Right atrium auricular region (tissue), 2 donors: ENCODE results near the gene STING1. TPM values are rescaled to one million over a fixed set of nuclear protein-coding genes. Genes with fewer than 3 reads are reported as not detected.

ENCODE experiments used
- DNase-seq: peaks from one replicate; pipeline ENCODE4 v3.0.0-alpha.2; 2019; ENCODE audit warnings: low spot score
- H3K27ac ChIP-seq, 2 donors: fragments of 200-600 bp; sonication (generic); 1 replicate in 1 of 2; 2 replicates in 1 of 2; pipeline ENCODE4 v1.5.1; 2016 to 2019
- H3K27me3 ChIP-seq, 2 donors: fragments of 200-600 bp; sonication (generic); one replicate each; pipeline versions ENCODE4 v1.5.1 to v1.6.0; 2017 to 2019
- H3K36me3 ChIP-seq: fragments of 200-600 bp; sonication (generic); one replicate; pipeline ENCODE4 v1.5.1; 2016
- H3K4me1 ChIP-seq, 2 donors: fragments of 200-600 bp; sonication (generic); one replicate each; pipeline versions ENCODE4 v1.5.1 to v1.6.0; 2017 to 2019
- H3K4me3 ChIP-seq, 2 donors: fragments of 200-600 bp; sonication (generic); 1 replicate in 1 of 2; 2 replicates in 1 of 2; pipeline ENCODE4 v1.5.1; 2017 to 2019; ENCODE audit warnings: mild to moderate bottlenecking in 1 of 2, moderate library complexity in 1 of 2
- H3K9me3 ChIP-seq, 2 donors: fragments of 200-600 bp; sonication (generic); one replicate each; pipeline ENCODE4 v1.5.1; 2019
- total RNA-seq, 2 donors: library from RNA; depleted of rRNA; stranded (reverse); fragments of >200 nt; gene quantifications; one replicate each; pipeline ENCODE4 v1.1.0, GENCODE V29; 2016
- TF ChIP-seq, protein P1 (sequence below), 2 donors: fragments of 200-600 bp; sonication (generic); IDR thresholded peaks; one replicate each; pipeline ENCODE4 v1.5.1; 2019; ENCODE audit warnings: antibody characterized with exemption in 2 of 2

The STING1 gene
- total RNA-seq, 2 donors from 2014 or later: 80.0 to 123 TPM

DNA sequence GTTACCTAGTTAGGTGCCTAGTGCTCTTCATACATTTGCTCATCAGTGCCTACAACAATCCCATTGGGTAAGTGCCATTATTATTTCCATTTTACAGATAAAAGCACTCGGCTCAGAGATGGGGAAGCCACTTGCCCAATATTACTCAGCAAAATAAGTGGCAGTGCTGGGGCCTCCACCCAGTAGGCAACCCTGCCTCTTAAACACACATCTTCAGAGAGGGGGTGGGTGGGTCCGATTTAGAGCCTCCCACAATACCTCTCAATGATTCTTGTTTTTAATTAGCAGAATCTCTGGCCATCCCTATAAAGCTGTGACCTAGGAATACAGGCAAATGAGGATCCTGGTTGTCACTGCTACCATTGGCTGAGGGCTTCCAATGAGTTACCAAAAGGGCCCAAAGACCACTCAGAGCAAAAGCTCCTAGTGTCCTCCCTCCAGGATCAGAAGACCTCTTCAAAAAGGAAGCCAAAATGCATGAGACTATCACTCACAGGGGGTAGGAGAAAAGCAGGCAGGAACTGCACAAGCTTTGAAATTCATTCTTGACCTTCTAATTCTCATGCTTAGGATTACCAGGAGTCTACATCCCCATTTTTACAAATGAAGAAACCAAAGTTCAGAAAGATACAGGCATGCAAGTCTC is 42.5 kb upstream of the STING1 start:
- H3K4me1 ChIP-seq: no peaks in the 10 kb centered on the region
- no peak overlapping the region for H3K4me3 ChIP-seq
- H3K9me3 ChIP-seq: no peaks in the 10 kb centered on the region
- DNase-seq: no peak
- no peak overlapping the region for H3K27ac ChIP-seq
- TF ChIP-seq, protein P1, sequence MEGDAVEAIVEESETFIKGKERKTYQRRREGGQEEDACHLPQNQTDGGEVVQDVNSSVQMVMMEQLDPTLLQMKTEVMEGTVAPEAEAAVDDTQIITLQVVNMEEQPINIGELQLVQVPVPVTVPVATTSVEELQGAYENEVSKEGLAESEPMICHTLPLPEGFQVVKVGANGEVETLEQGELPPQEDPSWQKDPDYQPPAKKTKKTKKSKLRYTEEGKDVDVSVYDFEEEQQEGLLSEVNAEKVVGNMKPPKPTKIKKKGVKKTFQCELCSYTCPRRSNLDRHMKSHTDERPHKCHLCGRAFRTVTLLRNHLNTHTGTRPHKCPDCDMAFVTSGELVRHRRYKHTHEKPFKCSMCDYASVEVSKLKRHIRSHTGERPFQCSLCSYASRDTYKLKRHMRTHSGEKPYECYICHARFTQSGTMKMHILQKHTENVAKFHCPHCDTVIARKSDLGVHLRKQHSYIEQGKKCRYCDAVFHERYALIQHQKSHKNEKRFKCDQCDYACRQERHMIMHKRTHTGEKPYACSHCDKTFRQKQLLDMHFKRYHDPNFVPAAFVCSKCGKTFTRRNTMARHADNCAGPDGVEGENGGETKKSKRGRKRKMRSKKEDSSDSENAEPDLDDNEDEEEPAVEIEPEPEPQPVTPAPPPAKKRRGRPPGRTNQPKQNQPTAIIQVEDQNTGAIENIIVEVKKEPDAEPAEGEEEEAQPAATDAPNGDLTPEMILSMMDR (IDR thresholded peaks at IDR 0.05): no peak
- no peaks in the 10 kb centered on the region for H3K27me3 ChIP-seq
- no peaks in the 10 kb centered on the region for H3K36me3 ChIP-seq

DNA sequence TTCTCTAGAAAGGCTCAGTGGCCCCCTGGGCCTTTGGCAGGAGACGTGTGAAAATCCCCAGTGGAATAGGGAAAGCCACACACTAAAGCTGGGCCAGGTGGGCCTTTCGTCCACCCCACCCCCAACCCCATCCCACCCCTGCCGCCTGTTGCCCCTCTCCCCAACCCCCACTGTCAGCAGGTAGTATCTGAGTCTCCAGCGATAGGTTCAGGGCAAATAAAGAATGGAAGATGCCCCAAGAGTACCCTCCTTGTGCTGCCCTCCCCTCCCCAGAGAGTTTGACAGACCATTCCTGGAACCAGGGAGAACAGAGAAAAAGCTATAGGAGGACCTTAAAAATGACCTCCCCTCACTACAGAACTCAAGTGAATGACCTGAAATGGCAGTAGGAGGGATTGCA is 41.9 kb upstream of the STING1 start:
- TF ChIP-seq, protein P1 (IDR thresholded peaks at IDR 0.05): no peak
- H3K4me3 ChIP-seq: no peak overlapping the region
- no peaks in the 10 kb centered on the region for H3K27me3 ChIP-seq

DNA sequence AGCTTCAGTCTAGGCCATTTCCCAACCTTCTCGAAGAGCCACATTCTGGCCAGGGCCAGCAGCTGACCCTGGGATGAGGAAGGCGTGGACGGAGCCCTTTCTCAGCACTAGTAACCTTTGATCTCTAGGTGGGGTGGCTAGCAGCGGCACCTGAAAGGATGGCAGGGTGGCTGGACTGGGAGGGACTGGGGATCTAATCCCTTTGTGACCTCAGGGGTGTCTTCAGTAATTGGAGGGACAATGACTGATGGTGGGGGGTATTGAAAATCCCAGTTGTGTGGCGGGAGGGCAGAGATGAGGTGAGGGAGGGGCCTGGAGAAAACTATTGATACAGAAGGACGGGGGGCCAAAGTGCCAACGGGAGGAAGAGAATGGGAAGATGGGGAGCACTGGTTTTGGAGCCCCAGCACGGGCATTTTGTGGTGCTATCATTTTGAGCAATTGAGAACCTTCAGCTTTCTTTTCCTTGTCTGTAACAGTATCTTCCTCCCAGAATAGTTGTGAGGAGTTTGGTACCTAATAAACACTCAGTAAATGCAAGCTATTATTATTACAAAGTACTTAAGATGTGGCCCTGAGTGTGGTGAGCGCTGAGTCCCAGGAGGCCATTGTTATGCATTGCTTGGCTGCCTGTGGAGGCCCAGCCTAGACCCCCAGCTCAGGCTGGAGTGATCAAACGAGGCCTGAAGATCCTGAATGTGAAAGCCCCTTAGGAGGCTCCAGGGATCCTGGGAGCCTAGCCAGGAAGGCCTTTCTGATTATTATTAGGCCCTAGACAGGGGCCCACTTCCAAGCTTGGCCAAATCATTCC is 41.3 kb upstream of the STING1 start:
- no peaks in the 10 kb centered on the region for H3K36me3 ChIP-seq
- no peaks in the 10 kb centered on the region for H3K9me3 ChIP-seq
- TF ChIP-seq, protein P1 (IDR thresholded peaks at IDR 0.05): no peak
- H3K4me1 ChIP-seq: no peaks in the 10 kb centered on the region
- H3K27ac ChIP-seq: no peak overlapping the region
- H3K27me3 ChIP-seq: no peaks in the 10 kb centered on the region
- no peak for DNase-seq
- H3K4me3 ChIP-seq: no peak overlapping the region

More for the DNA sequence above, 41.9 kb upstream of the STING1 start:
- DNase-seq: no peak
- H3K36me3 ChIP-seq: no peaks in the 10 kb centered on the region
- H3K27ac ChIP-seq: no peak overlapping the region
- H3K9me3 ChIP-seq: no peaks in the 10 kb centered on the region
- no peaks in the 10 kb centered on the region for H3K4me1 ChIP-seq

DNA sequence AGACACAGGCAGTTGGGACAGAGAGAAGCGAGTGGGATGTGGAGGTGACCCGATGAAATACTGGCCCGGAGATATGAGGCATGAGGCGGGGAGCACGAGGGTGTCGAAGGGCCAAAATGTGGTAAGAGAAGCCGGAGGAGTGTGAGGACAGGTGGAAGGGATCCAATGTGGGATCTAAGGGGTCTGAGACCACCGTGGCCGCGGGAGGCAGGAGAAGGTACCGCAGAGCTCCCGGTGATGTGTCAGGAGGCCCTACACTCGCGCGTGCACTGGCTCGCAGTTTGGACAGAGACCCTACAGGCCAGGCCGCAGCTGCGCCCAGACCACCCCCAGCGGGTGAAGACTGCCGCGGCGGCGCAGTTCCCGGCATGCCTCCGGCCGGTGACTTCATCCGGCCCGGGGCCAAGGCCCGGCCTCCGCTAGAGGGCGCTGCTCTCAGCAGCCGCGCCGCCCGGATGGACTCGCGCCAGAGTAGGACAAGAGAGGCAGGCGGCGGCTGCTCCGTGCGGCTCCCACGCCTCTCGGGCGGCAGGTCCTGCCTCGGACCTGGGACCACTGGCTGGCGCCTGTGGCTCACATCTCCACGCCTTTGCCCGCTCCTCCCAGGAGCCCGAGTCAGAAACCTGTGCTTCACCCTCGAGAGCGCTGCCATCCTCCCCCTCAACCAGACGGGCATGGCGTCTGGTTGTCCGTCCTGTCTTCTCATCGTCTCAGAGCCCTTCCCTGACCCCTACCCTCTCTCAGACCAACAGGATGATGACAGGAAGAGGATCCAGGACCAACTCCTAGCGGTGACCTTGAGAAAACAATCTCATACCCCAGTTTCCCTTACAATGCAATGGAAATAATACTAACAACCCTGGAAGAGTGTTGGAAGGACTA is 35.4 kb upstream of the STING1 start:
- no peaks in the 10 kb centered on the region for H3K27me3 ChIP-seq
- H3K9me3 ChIP-seq: no peaks in the 10 kb centered on the region
- peak; percentile 92 for DNase-seq
- TF ChIP-seq, protein P1 (IDR thresholded peaks at IDR 0.05): peak; percentile 97
- H3K27ac ChIP-seq: peak overlapping the region; percentile 86 to 89
- H3K4me3 ChIP-seq: peak overlapping the region; percentile 41 to 55
- peaks cover 0 to 21% of the 10 kb centered on the region in 2 donors for H3K4me1 ChIP-seq
- H3K36me3 ChIP-seq: no peaks in the 10 kb centered on the region

DNA sequence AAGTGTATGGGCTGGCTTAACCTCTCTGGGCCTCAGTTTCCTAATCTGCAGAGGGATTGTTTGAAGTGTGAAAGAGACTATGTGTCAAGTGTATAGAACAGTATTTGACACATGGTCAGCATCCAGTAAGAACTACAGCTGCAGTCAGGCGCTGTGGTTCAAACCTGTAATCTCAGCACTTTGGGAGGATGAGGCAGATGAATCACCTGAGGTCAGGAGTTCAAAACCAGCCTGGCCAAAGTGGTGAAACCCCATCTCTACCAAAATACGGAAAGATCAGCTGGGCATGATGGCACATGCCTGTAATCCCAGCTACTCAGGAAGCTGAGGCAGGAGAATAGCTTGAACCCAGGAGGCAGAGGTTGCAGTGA is 31.9 kb upstream of the STING1 start:
- Histone ChIP-seq H3K36me3 (no peaks in the 10 kb centered on the region), H3K27ac (no peak overlapping the region), H3K27me3 (no peaks in the 10 kb centered on the region), H3K4me3 (no peak overlapping the region), H3K9me3 (no peaks in the 10 kb centered on the region), H3K4me1 (peaks cover 0 to 21% of the 10 kb centered on the region in 2 donors)
- TF ChIP-seq, protein P1 (IDR thresholded peaks at IDR 0.05): no peak
- no peak for DNase-seq
